Measurements from ENCODE around the gene HAPLN2. TPM values are rescaled to one million over a fixed set of nuclear protein-coding genes. Genes with fewer than 3 reads are reported as not detected.

The HAPLN2 gene
- total and polyA plus RNA-seq, 2 donors (not counting 1 experiment from before 2014, with no cell fraction given): 0.13 TPM; not detected in 1

DNA sequence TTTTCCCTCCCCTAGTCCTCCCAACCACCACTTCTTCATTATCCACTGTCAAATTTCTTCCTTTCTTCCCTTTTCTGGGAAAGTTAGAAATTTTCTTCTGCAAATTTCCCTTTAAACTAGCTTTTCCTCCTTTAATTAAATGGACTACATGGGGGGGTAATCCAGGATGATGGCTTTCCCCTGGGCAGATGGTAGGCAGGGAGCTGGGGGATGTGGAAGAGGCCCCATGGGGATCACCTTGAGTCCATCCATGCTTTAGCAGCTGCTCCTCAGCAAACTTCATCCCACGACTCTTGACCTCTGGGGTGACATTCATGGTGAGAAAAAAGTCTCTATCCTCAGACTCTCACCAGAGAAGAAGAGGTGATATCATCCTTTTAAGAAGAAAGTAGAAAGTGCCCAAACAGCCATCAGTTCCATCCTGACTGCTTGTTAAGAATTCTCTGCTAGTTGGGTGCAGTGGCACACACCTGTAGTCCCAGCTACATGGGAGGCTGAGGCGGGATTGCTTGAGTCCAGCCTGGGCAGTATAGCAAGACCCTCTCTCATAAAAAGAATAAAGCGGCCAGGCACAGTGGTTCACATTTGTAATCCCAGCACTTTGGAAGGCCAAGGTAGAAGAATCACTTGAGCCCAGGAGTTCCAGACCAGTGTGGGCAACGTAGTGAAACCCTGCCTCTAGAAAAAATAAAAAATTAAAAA, 20.3 kb upstream of the HAPLN2 start:
- Mint-ChIP-seq H3K4me3 (no peak overlapping the region), H3K27ac (peak overlapping the region; percentile 10), H3K27me3 (no peaks in the 10 kb centered on the region), H3K9me3 (ENCODE audit: insufficient read depth) (no peaks in the 10 kb centered on the region), H3K4me1 (peaks cover 39% of the 10 kb centered on the region)
- Histone ChIP-seq H3K9ac (ENCODE audit: low read length) (no peak overlapping the region), H3K36me3 (replicated peaks in 1 of 2; ENCODE audit: control extremely low read depth in 1 of 2, control insufficient read depth in 1 of 2, extremely low read depth in 1 of 2, insufficient read depth in 2 of 2, low read length in 1 of 2) (peaks cover 0 to 43% of the 10 kb centered on the region in 2 experiments), H3K4me3 (ENCODE audit: control extremely low read depth in 1 of 5, extremely low read depth in 1 of 5, insufficient read depth in 1 of 5, low read depth in 2 of 5, low read length in 4 of 5) (no peak overlapping the region), H3K4me1 (ENCODE audit: control insufficient read depth in 2 of 2, insufficient read depth in 2 of 2, low read length in 2 of 2) (peaks cover 22 to 24% of the 10 kb centered on the region in 2 donors), H3K27ac (ENCODE audit: low read length in 2 of 2) (peak overlapping the region in 1 of 2 donors; percentile 50), H3K27me3 (replicated peaks in 1 of 4; ENCODE audit: control extremely low read depth in 1 of 4, control insufficient read depth in 3 of 4, insufficient read depth in 4 of 4, low read length in 3 of 4) (no peaks in the 10 kb centered on the region), H3K79me2 (ENCODE audit: control insufficient read depth, insufficient read depth, low read length) (peaks cover 34% of the 10 kb centered on the region), H2AFZ (ENCODE audit: insufficient read depth, low read depth, low read length, poor library complexity, severe bottlenecking) (no peak overlapping the region), H3K4me2 (replicated peaks; ENCODE audit: low read depth, low read length, poor library complexity, severe bottlenecking) (no peak overlapping the region), H4K20me1 (ENCODE audit: control insufficient read depth, insufficient read depth, low read length, poor library complexity, severe bottlenecking) (no peaks in the 10 kb centered on the region), H3K9me3 (ENCODE audit: control extremely low read depth in 1 of 3, control insufficient read depth in 2 of 3, insufficient read depth in 1 of 3, low read length in 2 of 3) (no peaks in the 10 kb centered on the region)
- ATAC-seq (ENCODE audit: low read depth): no peak
- no peak for DNase-seq
- ChIA-PET CTCF (interaction anchor here (1.0 to 10.9 kb wide), 7 partner anchors 8 to 144 kb away, joined by 3 to 80 read pairs (median 5); no protein-coding TSS in a partner anchor), POLR2A (interaction anchor here (0.9 kb wide), 1 partner anchor 98 kb away, joined by 3 read pairs; the partner anchor contains the start of gene MEF2D)
- intact Hi-C loops (cut with micrococcal nuclease): no loop called here
- no CpG with 5 or more reads among the region's 4 CpGs for WGBS (ENCODE audit: insufficient coverage)
- TF ChIP-seq EZH2 (IDR thresholded peaks at IDR 0.05; ENCODE audit: borderline replicate concordance, insufficient read depth, low read depth, low read length, poor library complexity, severe bottlenecking): no peak
- TF ChIP-seq, protein P1, sequence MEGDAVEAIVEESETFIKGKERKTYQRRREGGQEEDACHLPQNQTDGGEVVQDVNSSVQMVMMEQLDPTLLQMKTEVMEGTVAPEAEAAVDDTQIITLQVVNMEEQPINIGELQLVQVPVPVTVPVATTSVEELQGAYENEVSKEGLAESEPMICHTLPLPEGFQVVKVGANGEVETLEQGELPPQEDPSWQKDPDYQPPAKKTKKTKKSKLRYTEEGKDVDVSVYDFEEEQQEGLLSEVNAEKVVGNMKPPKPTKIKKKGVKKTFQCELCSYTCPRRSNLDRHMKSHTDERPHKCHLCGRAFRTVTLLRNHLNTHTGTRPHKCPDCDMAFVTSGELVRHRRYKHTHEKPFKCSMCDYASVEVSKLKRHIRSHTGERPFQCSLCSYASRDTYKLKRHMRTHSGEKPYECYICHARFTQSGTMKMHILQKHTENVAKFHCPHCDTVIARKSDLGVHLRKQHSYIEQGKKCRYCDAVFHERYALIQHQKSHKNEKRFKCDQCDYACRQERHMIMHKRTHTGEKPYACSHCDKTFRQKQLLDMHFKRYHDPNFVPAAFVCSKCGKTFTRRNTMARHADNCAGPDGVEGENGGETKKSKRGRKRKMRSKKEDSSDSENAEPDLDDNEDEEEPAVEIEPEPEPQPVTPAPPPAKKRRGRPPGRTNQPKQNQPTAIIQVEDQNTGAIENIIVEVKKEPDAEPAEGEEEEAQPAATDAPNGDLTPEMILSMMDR (IDR thresholded peaks at IDR 0.05): no peak

DNA sequence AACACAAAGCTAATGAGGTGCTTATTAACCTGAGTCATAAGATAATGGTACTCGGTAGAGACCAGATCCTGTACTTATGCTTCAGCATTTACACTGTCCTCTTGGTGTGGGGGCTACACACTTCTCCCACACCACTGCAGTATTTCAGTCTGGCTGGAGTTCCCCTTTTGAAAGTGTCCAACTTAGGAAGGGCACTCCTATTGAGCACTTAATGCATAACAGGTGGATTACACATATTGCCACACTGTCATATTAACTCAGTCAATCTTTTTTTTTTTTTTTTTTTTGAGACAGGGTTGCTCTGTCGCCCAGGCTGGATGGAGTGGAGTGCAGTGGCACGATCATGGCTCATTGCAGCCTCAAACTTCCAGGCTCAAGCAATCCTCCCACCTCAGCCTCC, 19.4 kb upstream of the HAPLN2 start:
- Mint-ChIP-seq H3K27ac (peak overlapping the region; percentile 63), H3K4me3 (peak overlapping the region; percentile 97), H3K27me3 (no peaks in the 10 kb centered on the region), H3K4me1 (peaks cover 39% of the 10 kb centered on the region), H3K9me3 (ENCODE audit: insufficient read depth) (no peaks in the 10 kb centered on the region)
- no peak overlapping the region for H3K4me3 ChIP-seq (ENCODE audit: control extremely low read depth in 1 of 5, extremely low read depth in 1 of 5, insufficient read depth in 1 of 5, low read depth in 2 of 5, low read length in 4 of 5)
- TF ChIP-seq, protein P1 (IDR thresholded peaks at IDR 0.05): peak; percentile 53
- TF ChIP-seq EZH2 (IDR thresholded peaks at IDR 0.05; ENCODE audit: borderline replicate concordance, insufficient read depth, low read depth, low read length, poor library complexity, severe bottlenecking): no peak
- H3K27me3 ChIP-seq (replicated peaks in 1 of 4; ENCODE audit: control extremely low read depth in 1 of 4, control insufficient read depth in 3 of 4, insufficient read depth in 4 of 4, low read length in 3 of 4): no peaks in the 10 kb centered on the region
- H2AFZ ChIP-seq (ENCODE audit: insufficient read depth, low read depth, low read length, poor library complexity, severe bottlenecking): no peak overlapping the region
- H3K36me3 ChIP-seq (replicated peaks in 1 of 2; ENCODE audit: control extremely low read depth in 1 of 2, control insufficient read depth in 1 of 2, extremely low read depth in 1 of 2, insufficient read depth in 2 of 2, low read length in 1 of 2): peaks cover 0 to 41% of the 10 kb centered on the region in 2 experiments
- no CpG with 5 or more reads among the region's 3 CpGs for WGBS (ENCODE audit: insufficient coverage)
- H3K9me3 ChIP-seq (ENCODE audit: control extremely low read depth in 1 of 3, control insufficient read depth in 2 of 3, insufficient read depth in 1 of 3, low read length in 2 of 3): no peaks in the 10 kb centered on the region
- peaks cover 22 to 24% of the 10 kb centered on the region in 2 donors for H3K4me1 ChIP-seq (ENCODE audit: control insufficient read depth in 2 of 2, insufficient read depth in 2 of 2, low read length in 2 of 2)
- peak; percentile 70 for DNase-seq
- H3K9ac ChIP-seq (ENCODE audit: low read length): no peak overlapping the region
- CTCF ChIA-PET: interaction anchor here (0.6 to 10.9 kb wide), 10 partner anchors 9 to 214 kb away, joined by 3 to 80 read pairs (median 4); partner anchors contain the start of gene MEF2D
- peak overlapping the region; percentile 95 for H3K4me2 ChIP-seq (replicated peaks; ENCODE audit: low read depth, low read length, poor library complexity, severe bottlenecking)
- no peaks in the 10 kb centered on the region for H4K20me1 ChIP-seq (ENCODE audit: control insufficient read depth, insufficient read depth, low read length, poor library complexity, severe bottlenecking)
- POLR2A ChIA-PET: interaction anchor here (0.7 to 0.9 kb wide), 3 partner anchors 28 to 134 kb away, joined by 3 to 8 read pairs (median 7); partner anchors contain the start of gene MEF2D
- intact Hi-C loops (cut with micrococcal nuclease): loop anchor here (2.0 kb wide), 3 partner anchors 99 to 143 kb away; partner anchors contain the start of gene MEF2D
- peak; percentile 56 for ATAC-seq (ENCODE audit: low read depth)
- H3K79me2 ChIP-seq (ENCODE audit: control insufficient read depth, insufficient read depth, low read length): peaks cover 37% of the 10 kb centered on the region
- peak overlapping the region in 1 of 2 donors; percentile 83 for H3K27ac ChIP-seq (ENCODE audit: low read length in 2 of 2)

All from B cell (primary cell).